NT2/D1 (cell line): ENCODE data around the gene SRL.

Source experiments
- SUZ12 ChIP-seq: IDR thresholded peaks from 2 replicates; pipeline ENCODE4 v1.6.1; 2011; ENCODE audit not compliant: insufficient read length, insufficient read depth; ENCODE audit errors: extremely low read depth
- YY1 ChIP-seq: IDR thresholded peaks from 2 replicates; pipeline ENCODE4 v1.6.1; 2011; ENCODE audit not compliant: insufficient read length, insufficient read depth
- ZNF274 ChIP-seq: IDR thresholded peaks from 2 replicates; pipeline ENCODE4 v1.6.1; 2011; ENCODE audit warnings: mild to moderate bottlenecking, low read depth, low read length

DNA sequence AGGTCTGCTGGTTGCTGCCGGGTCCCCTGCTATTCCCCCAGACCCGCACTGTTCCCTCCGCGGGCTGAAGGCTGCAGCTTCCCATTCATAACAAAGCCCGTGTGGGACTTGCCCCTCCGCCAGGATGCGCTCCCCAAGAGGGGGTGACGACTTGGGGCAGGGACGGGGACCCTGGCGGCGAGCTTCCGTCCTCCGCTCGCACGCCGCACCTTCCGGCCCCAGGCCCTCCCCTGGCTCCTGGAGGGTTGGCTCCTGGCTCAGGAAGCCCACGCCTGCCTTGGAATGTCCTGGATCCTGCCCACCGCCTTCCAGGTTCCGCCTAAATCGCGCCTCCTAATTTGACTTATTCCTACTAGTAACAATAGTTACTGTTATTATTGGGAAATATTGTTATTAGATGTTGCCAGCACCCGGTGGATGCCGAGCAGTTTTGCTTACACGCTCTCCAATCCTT is 32.0 kb upstream of the SRL start:
- TF ChIP-seq SUZ12: no peak
- no peak for TF ChIP-seq YY1
- TF ChIP-seq ZNF274: no peak
